ENCODE results near the gene NKTR. TPM values are rescaled to one million over a fixed set of nuclear protein-coding genes. Genes with fewer than 3 reads are reported as not detected.
A peak's percentile ranks its signal among the peaks of the same experiment; 100 is the strongest.

The NKTR gene
- total RNA-seq, 1 experiment from 2014 or later: 89.3 TPM

DNA sequence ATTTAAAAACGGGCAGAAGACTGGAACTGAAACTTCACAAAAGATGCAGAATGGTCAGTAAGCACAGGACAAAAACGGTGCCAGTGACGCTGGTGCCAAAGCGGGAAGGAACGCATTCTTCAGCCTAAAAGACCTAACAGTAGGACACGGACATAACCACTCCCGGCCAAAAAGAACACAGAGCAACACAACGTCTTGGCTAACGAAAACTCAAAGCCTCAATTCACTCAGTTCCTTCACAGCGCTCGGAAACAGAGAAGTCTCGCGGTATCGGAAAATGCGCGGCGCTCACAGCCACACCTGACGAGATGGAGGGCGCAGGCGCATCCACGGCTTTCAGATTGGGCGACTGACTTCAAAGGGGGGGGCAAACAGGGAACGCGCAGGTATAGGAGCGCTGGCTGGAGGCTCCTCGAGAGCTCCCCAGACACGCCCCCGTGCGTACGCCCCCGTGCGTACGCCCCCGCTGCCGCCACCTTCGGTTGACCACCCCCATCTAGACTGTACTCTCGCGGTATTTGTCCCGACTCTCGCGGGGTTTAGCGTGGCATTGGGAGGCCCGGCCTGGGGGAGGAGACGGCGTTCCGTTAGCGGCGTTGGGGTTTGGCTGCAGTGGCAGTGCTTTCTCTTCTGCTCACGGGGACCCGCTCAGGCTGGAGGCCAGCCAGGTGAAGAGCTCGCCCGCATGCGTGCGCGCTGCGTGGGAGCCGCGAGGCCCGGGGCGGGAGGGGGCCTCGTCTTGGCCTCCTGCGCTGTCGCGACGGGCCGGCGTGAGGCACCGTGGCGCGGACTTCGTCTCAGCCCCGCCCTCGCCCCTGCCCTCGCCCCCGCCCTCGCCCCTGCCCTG, at the start of gene NKTR (continued):
- TF ChIP-seq AFF4 (CRISPR knock-in tag; IDR thresholded peaks at IDR 0.05; ENCODE audit: borderline replicate concordance) (no peak), FOXK1 (CRISPR knock-in tag; IDR thresholded peaks at IDR 0.05) (peak; percentile 72), CREB1 (CRISPR knock-in tag; IDR thresholded peaks at IDR 0.05) (no peak), PRRX2 (CRISPR knock-in tag; IDR thresholded peaks at IDR 0.05) (no peak), NFE2L1 (CRISPR knock-in tag; IDR thresholded peaks at IDR 0.05) (peak; percentile 69; the same call in 1 of the 2 replicates), PRDM15 (CRISPR knock-in tag; IDR thresholded peaks at IDR 0.05) (no peak), ZNF138 (CRISPR knock-in tag; conservative IDR thresholded peaks at IDR 0.05) (no peak), IRF2 (CRISPR knock-in tag; IDR thresholded peaks at IDR 0.05; ENCODE audit: borderline replicate concordance, low read depth) (no peak), NR3C1 (CRISPR knock-in tag; conservative IDR thresholded peaks at IDR 0.05; ENCODE audit: low read depth) (no peak), SOX15 (CRISPR knock-in tag; IDR thresholded peaks at IDR 0.05) (no peak), ZNF219 (CRISPR knock-in tag; IDR thresholded peaks at IDR 0.05; ENCODE audit: borderline replicate concordance) (no peak), MLX (CRISPR knock-in tag; IDR thresholded peaks at IDR 0.05) (no peak), NR2C2 (CRISPR knock-in tag; IDR thresholded peaks at IDR 0.05) (no peak), SP1 (CRISPR knock-in tag; conservative IDR thresholded peaks at IDR 0.05) (peak; percentile 85), ZNF396 (CRISPR knock-in tag; IDR thresholded peaks at IDR 0.05; ENCODE audit: borderline replicate concordance) (no peak), TCF7 (CRISPR knock-in tag; IDR thresholded peaks at IDR 0.05; ENCODE audit: low read depth) (no peak; the same call in 1 of the 2 replicates), IRF1 (CRISPR knock-in tag; IDR thresholded peaks at IDR 0.05) (0 out of 2 replicates have a peak, but pooled peaks have one; percentile 35), JAZF1 (CRISPR knock-in tag; IDR thresholded peaks at IDR 0.05) (no peak), JUN (CRISPR knock-in tag; IDR thresholded peaks at IDR 0.05) (no peak)
- TF ChIP-seq, protein P1, sequence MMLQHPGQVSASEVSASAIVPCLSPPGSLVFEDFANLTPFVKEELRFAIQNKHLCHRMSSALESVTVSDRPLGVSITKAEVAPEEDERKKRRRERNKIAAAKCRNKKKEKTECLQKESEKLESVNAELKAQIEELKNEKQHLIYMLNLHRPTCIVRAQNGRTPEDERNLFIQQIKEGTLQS (CRISPR knock-in tag; conservative IDR thresholded peaks at IDR 0.05): 0 out of 2 replicates have a peak, but pooled peaks have one; percentile 11
- TF ChIP-seq, protein P2, sequence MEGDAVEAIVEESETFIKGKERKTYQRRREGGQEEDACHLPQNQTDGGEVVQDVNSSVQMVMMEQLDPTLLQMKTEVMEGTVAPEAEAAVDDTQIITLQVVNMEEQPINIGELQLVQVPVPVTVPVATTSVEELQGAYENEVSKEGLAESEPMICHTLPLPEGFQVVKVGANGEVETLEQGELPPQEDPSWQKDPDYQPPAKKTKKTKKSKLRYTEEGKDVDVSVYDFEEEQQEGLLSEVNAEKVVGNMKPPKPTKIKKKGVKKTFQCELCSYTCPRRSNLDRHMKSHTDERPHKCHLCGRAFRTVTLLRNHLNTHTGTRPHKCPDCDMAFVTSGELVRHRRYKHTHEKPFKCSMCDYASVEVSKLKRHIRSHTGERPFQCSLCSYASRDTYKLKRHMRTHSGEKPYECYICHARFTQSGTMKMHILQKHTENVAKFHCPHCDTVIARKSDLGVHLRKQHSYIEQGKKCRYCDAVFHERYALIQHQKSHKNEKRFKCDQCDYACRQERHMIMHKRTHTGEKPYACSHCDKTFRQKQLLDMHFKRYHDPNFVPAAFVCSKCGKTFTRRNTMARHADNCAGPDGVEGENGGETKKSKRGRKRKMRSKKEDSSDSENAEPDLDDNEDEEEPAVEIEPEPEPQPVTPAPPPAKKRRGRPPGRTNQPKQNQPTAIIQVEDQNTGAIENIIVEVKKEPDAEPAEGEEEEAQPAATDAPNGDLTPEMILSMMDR (IDR thresholded peaks at IDR 0.05): no peak
- TF ChIP-seq, protein P3, sequence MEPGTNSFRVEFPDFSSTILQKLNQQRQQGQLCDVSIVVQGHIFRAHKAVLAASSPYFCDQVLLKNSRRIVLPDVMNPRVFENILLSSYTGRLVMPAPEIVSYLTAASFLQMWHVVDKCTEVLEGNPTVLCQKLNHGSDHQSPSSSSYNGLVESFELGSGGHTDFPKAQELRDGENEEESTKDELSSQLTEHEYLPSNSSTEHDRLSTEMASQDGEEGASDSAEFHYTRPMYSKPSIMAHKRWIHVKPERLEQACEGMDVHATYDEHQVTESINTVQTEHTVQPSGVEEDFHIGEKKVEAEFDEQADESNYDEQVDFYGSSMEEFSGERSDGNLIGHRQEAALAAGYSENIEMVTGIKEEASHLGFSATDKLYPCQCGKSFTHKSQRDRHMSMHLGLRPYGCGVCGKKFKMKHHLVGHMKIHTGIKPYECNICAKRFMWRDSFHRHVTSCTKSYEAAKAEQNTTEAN (CRISPR knock-in tag; IDR thresholded peaks at IDR 0.05): no peak
- TF ChIP-seq, protein P4, sequence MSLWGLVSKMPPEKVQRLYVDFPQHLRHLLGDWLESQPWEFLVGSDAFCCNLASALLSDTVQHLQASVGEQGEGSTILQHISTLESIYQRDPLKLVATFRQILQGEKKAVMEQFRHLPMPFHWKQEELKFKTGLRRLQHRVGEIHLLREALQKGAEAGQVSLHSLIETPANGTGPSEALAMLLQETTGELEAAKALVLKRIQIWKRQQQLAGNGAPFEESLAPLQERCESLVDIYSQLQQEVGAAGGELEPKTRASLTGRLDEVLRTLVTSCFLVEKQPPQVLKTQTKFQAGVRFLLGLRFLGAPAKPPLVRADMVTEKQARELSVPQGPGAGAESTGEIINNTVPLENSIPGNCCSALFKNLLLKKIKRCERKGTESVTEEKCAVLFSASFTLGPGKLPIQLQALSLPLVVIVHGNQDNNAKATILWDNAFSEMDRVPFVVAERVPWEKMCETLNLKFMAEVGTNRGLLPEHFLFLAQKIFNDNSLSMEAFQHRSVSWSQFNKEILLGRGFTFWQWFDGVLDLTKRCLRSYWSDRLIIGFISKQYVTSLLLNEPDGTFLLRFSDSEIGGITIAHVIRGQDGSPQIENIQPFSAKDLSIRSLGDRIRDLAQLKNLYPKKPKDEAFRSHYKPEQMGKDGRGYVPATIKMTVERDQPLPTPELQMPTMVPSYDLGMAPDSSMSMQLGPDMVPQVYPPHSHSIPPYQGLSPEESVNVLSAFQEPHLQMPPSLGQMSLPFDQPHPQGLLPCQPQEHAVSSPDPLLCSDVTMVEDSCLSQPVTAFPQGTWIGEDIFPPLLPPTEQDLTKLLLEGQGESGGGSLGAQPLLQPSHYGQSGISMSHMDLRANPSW (CRISPR knock-in tag; conservative IDR thresholded peaks at IDR 0.05; ENCODE audit: low read depth): no peak
